ENCODE data around the gene KCNIP1.

DNA sequence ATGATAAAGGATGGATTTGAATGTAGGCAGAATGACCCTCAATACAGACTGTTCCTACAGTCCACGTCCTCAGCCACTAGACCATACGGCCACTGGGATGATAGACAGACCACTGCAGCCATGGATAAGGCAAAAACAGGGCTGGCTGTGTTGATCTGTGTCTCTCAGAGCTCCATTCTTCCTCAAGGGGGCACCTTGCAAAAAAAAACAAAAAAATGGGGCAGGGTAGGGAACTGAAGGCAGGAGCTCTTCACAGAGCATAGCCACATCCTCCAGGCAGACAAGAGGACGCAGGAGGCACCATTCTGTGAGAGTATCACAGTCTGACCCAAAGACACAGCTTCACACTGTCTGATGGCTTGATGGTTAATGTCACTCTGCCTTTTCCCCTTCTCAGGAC is 218.5 kb downstream of the KCNIP1 start:
- TF ChIP-seq GATA2 (IDR thresholded peaks at IDR 0.05; ENCODE audit: low read depth, low read length) (no peak), GATA3 (IDR thresholded peaks at IDR 0.05; ENCODE audit: low read depth, low read length) (no peak)

Measured in SH-SY5Y (cell line).